Activated CD4-positive, alpha-beta T cell treated with anti-CD3 and anti-CD28 coated beads, Interleukin-10, Interleukin-2, amounts not matched to agents 100 ng/mL and 50 ng/mL, durations not matched to agents 16 hours and 8 hours (primary cell): ENCODE results near the gene NABP2.
"Not testable (repeated sequence)": the region's sequence is repeated elsewhere in the genome, so short reads cannot be mapped to it uniquely, and the experiment has no call there.

Experiments used
- DNase-seq: peaks from one replicate; pipeline ENCODE4 v3.0.0-alpha.2; 2020

The NABP2 gene

GRCh38 chr12:56224102-56224701, at the start of gene NABP2:
Gene NABP2 (plus strand): TSS chr12:56224342. CDS start chr12:56224857, 515 bp downstream.
- peak; percentile 98 for DNase-seq

GRCh38 chr12:56178347-56178746, 45.8 kb upstream of the NABP2 start:
- no peak for DNase-seq

GRCh38 chr12:56186957-56187356, 37.2 kb upstream of the NABP2 start:
- DNase-seq, result no peak

- peak; percentile 27 for DNase-seq
Measured at GRCh38 chr12:56188131-56188777, 35.9 kb upstream of the NABP2 start.

- DNase-seq, result peak; percentile 15
Measured at GRCh38 chr12:56188778-56189098, 35.4 kb upstream of the NABP2 start.

GRCh38 chr12:56189099-56189917, 34.8 kb upstream of the NABP2 start, which contains the start of gene SMARCC2:
Gene SMARCC2 (minus strand): TSS chr12:56189483. CDS start chr12:56189461, 22 bp downstream.
- peak; percentile 90 for DNase-seq

GRCh38 chr12:56189918-56190694, 34.0 kb upstream of the NABP2 start:
- peak; percentile 93 for DNase-seq

GRCh38 chr12:56190695-56191155, 33.4 kb upstream of the NABP2 start:
- no peak for DNase-seq

- DNase-seq, result no peak
Measured at GRCh38 chr12:56192582-56192981, 31.6 kb upstream of the NABP2 start.

GRCh38 chr12:56193025-56193578, 31.0 kb upstream of the NABP2 start:
- peak; percentile 87 for DNase-seq

- DNase-seq, result not testable (repeated sequence)
Measured at GRCh38 chr12:56196818-56197550, 27.2 kb upstream of the NABP2 start.

- DNase-seq, result no peak
Measured at GRCh38 chr12:56197921-56198635, 26.1 kb upstream of the NABP2 start.

- no peak for DNase-seq
Measured at GRCh38 chr12:56198836-56199235, 25.3 kb upstream of the NABP2 start.

GRCh38 chr12:56202366-56202765, 21.8 kb upstream of the NABP2 start:
- DNase-seq, result no peak

GRCh38 chr12:56202838-56203237, 21.3 kb upstream of the NABP2 start:
- no peak for DNase-seq

- no peak for DNase-seq
Measured at GRCh38 chr12:56204275-56204674, 19.9 kb upstream of the NABP2 start.

GRCh38 chr12:56205445-56205844, 18.7 kb upstream of the NABP2 start:
- no peak for DNase-seq

- peak; percentile 36 for DNase-seq
Measured at GRCh38 chr12:56206452-56207166, 17.5 kb upstream of the NABP2 start.

GRCh38 chr12:56208006-56208405, 16.1 kb upstream of the NABP2 start:
- DNase-seq, result no peak

GRCh38 chr12:56212361-56212760, 11.8 kb upstream of the NABP2 start:
- DNase-seq, result peak; percentile 37

GRCh38 chr12:56213878-56214277, 10.3 kb upstream of the NABP2 start:
- no peak for DNase-seq
